Muscle layer of colon (tissue), 2 donors: ENCODE data around the gene PEA15.

Source experiments
- H3K27ac ChIP-seq: one replicate; pipeline ENCODE4 v1.7.0; 2013; ENCODE audit warnings: low read depth, mild to moderate bottlenecking, low read length, moderate library complexity
- H3K27me3 ChIP-seq, 2 donors: one replicate each; pipeline ENCODE4 v1.7.0; 2013; ENCODE audit warnings: low read length in 2 of 2, mild to moderate bottlenecking in 2 of 2; ENCODE audit not compliant: insufficient read depth in 2 of 2, control insufficient read depth in 1 of 2
- H3K36me3 ChIP-seq: one replicate; pipeline ENCODE4 v1.7.0; 2013; ENCODE audit warnings: mild to moderate bottlenecking, low read length; ENCODE audit not compliant: insufficient read depth
- H3K4me1 ChIP-seq: one replicate; pipeline ENCODE4 v1.7.0; 2013; ENCODE audit warnings: mild to moderate bottlenecking, low read length; ENCODE audit not compliant: insufficient read depth
- H3K4me3 ChIP-seq, 2 donors: one replicate each; pipeline ENCODE4 v1.7.0; 2013; ENCODE audit warnings: low read length in 2 of 2, low read depth in 1 of 2, mild to moderate bottlenecking in 1 of 2, moderate library complexity in 1 of 2
- H3K9ac ChIP-seq: one replicate; pipeline ENCODE4 v1.7.0; 2013; ENCODE audit warnings: low read length
- H3K9me3 ChIP-seq: one replicate; pipeline ENCODE4 v1.7.0; 2013; ENCODE audit warnings: mild to moderate bottlenecking, low read length
- donor health status: abdominal sarcoma.
- donor health status: Adenocarcinoma of cecum.

The PEA15 gene

DNA sequence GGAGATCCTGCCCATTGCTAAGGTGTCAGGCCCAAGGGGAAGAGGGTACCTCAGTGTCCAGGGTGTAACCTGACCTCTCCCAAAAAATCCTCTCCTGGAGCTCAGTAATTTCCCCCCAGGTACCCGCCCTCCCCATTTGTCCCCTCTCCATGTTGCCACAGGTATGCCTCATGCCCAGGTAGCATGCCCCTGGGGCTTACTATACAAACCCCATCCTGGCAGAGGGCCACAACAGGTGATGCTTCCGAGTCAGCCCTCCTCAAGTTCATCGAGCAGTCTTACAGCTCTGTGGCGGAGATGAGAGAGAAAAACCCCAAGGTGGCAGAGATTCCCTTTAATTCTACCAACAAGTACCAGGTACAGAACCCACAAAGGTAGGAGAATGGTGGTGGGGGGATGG, 38.1 kb upstream of the PEA15 start:
- H3K36me3 ChIP-seq: no peaks in the 10 kb centered on the region
- no peaks in the 10 kb centered on the region for H3K27me3 ChIP-seq
- no peak overlapping the region for H3K4me3 ChIP-seq
- no peak overlapping the region for H3K27ac ChIP-seq
- no peak overlapping the region for H3K9ac ChIP-seq
- no peaks in the 10 kb centered on the region for H3K4me1 ChIP-seq
- no peaks in the 10 kb centered on the region for H3K9me3 ChIP-seq

DNA sequence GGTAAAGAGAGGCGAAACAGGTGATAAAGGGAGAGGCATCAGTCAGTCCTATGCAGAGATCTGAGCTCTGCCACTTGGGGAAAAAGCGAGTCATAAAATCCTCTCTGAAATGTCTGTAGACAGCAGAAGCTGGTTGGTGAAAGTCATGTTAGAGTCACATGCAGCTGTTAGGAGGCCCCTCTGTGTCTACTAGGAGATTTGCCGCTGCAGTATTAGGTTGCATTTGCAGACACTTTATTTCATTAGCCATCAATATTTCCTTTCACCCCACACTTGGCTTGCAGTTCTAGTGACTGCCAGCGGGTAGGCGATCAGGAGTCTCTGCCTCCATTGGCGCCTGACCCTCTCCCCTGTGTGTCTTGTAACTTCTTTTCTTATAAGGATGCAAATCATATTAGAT, 37.6 kb upstream of the PEA15 start:
- Histone ChIP-seq H3K4me1 (no peaks in the 10 kb centered on the region), H3K4me3 (no peak overlapping the region), H3K27ac (no peak overlapping the region), H3K27me3 (no peaks in the 10 kb centered on the region), H3K36me3 (no peaks in the 10 kb centered on the region), H3K9ac (no peak overlapping the region), H3K9me3 (no peaks in the 10 kb centered on the region)

DNA sequence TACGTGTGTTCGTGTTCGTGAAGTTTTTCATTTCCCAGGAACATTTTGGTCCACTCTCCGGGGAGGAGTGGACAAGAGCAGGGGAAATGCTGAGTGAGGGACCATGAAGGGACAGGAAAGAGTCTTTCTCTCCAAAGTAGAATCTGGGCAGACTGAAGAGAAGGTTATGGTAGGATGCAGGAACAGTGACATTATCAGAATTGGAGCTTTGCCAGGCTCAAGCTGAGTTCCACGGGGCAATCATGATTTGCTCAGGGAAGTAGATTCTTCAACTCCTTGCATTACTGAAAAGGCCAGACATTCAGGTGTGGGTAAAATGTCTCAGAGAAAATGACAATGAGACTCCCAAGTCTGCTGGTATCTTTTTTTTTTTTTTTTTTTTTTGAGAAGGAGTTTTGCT, 37.2 kb upstream of the PEA15 start:
- Histone ChIP-seq H3K9ac (no peak overlapping the region), H3K4me3 (no peak overlapping the region), H3K27me3 (no peaks in the 10 kb centered on the region), H3K27ac (no peak overlapping the region), H3K4me1 (no peaks in the 10 kb centered on the region), H3K36me3 (no peaks in the 10 kb centered on the region), H3K9me3 (no peaks in the 10 kb centered on the region)

DNA sequence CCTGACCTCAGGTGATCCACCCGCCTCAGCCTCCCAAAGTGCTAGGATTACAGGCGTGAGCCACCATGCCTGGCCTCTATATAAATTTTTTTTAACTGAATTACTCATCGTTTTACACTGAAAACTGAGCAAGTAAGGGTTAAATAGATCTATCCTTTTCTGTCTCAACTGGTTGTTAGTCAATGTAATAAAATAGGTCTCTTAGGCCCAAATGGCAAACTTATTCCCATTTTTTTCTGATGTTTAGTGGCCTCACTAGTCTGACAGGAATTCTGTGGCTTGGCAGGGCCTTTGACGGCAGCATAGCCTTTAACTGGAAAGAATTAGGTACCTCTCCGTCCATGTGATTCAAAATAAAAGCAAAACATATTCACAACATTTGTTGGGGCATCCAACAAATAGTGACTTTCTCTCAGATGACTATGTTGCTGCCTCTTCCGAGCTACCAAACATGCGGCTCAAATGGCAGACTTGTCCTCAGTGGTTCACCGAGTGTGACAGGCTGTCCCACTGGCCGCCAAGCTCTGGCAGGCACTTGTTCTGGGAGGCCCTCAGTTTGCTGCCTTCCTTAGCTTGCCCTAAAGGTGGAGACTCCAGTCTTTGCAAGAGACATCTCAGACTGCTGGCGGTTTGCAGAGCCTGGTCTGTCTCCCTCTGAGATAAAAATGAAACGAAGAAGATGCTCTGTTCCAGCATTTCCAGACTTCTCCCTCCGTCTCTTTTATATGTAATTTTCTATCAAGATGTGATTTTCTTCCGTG, 36.4 kb upstream of the PEA15 start:
- no peaks in the 10 kb centered on the region for H3K9me3 ChIP-seq
- H3K36me3 ChIP-seq: no peaks in the 10 kb centered on the region
- no peak overlapping the region for H3K4me3 ChIP-seq
- H3K27me3 ChIP-seq: no peaks in the 10 kb centered on the region
- no peak overlapping the region for H3K9ac ChIP-seq
- H3K27ac ChIP-seq: no peak overlapping the region
- no peaks in the 10 kb centered on the region for H3K4me1 ChIP-seq

DNA sequence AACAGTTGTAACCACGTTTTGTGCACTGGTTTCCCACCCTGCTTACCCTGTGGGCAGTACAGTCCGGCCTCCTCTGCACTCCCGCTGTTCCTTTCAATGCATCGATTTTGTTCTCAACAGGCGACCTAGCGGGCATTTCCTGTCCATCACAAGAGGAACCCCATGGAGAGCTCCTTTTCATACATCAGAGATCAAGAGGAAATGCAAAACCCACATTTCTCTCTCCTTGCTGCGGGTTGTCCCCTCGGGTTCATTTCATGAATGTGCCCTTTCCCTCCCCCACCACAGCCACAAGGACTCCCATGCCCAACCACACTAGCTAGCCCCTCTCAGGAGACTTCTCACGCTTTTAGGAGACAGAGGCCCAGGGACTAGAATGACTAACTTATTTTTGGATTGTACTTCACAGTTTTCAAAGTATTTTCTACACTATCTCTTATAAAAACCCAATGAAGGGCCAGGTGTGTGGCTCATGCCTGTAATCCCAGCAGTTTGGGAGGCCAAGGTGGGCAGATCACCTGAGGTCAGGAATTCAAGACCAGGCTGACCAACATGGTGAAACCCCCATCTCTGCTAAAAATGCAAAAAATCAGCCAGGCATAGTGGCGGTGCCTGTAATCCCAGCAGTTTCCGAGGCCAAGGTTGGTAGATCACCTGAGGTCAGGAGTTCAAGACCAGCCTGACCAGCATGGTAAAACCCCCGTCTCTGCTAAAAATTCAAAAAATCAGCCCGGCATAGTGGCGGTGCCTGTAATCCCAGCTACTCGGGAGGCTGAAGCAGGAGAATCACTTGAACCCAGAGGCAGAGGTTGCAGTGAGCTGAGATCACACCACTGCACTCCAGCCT, 35.4 kb upstream of the PEA15 start:
- H3K4me3 ChIP-seq: no peak overlapping the region
- H3K27me3 ChIP-seq: no peaks in the 10 kb centered on the region
- H3K9ac ChIP-seq: no peak overlapping the region
- H3K9me3 ChIP-seq: no peaks in the 10 kb centered on the region
- no peaks in the 10 kb centered on the region for H3K4me1 ChIP-seq
- no peaks in the 10 kb centered on the region for H3K36me3 ChIP-seq
- no peak overlapping the region for H3K27ac ChIP-seq

DNA sequence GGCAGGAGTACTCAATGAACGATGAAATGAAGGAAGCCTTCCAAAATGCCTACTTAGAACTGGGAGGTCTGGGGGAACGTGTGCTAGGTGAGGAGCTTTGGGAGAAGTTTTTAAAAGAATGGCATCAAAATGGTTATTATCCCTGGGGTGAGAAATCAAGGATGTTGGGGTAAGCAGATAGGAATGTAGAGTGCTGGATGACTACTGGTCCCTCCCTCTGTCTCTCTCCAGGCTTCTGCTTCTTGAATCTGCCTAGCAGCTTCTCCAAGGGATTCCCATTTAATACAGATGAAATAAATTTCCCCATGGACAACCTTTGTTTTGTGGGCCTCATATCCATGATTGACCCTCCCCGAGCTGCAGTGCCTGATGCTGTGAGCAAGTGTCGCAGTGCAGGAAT, 33.8 kb upstream of the PEA15 start:
- no peaks in the 10 kb centered on the region for H3K4me1 ChIP-seq
- no peak overlapping the region for H3K9ac ChIP-seq

DNA sequence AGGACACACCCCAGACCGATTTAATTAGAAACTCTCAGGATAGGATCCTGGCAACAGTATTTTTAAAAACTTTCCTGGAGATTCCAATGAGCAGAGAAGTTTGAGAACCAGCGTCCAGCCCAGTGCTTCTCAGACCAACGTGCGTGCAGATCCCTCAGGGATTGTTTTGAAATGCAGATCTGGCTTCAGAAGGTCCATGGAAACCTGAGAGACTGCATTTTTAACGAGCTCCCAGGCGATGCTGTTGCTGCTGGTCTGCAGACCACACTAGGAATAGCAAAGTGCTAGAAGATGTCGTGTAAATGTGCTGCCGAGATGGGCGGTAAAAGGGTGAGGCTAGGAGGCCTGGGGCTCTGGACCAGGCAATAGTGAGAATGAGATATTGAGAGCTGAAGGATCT, 33.2 kb upstream of the PEA15 start:
- H3K4me1 ChIP-seq: no peaks in the 10 kb centered on the region
- no peak overlapping the region for H3K27ac ChIP-seq
- H3K27me3 ChIP-seq: no peaks in the 10 kb centered on the region
- H3K9me3 ChIP-seq: no peaks in the 10 kb centered on the region
- H3K9ac ChIP-seq: no peak overlapping the region
- H3K4me3 ChIP-seq: no peak overlapping the region
- H3K36me3 ChIP-seq: no peaks in the 10 kb centered on the region

More for the DNA sequence above, 33.8 kb upstream of the PEA15 start:
- no peaks in the 10 kb centered on the region for H3K27me3 ChIP-seq
- no peaks in the 10 kb centered on the region for H3K36me3 ChIP-seq
- H3K4me3 ChIP-seq: no peak overlapping the region
- no peaks in the 10 kb centered on the region for H3K9me3 ChIP-seq
- H3K27ac ChIP-seq: no peak overlapping the region

DNA sequence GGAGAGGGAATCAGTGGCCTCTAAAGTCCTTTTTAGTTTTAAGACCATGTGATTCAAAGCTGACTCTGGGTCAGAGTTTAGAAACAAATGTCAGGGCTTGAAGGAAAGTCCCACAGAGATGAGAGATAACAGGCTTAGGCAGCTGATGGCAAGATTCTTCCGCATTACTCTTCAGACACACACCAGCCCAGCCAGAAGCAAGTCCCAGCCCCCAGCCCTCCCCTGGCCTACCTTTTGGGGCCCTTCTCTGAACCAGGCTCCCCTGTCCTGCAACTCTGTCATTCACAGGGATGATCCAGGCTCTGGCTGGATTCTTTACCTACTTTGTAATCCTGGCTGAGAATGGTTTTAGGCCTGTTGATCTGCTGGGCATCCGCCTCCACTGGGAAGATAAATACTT, 28.0 kb upstream of the PEA15 start:
- no peak overlapping the region for H3K9ac ChIP-seq
- H3K4me3 ChIP-seq: no peak overlapping the region
- H3K27ac ChIP-seq: no peak overlapping the region
- H3K9me3 ChIP-seq: no peaks in the 10 kb centered on the region
- no peaks in the 10 kb centered on the region for H3K4me1 ChIP-seq
- H3K27me3 ChIP-seq: no peaks in the 10 kb centered on the region
- no peaks in the 10 kb centered on the region for H3K36me3 ChIP-seq

DNA sequence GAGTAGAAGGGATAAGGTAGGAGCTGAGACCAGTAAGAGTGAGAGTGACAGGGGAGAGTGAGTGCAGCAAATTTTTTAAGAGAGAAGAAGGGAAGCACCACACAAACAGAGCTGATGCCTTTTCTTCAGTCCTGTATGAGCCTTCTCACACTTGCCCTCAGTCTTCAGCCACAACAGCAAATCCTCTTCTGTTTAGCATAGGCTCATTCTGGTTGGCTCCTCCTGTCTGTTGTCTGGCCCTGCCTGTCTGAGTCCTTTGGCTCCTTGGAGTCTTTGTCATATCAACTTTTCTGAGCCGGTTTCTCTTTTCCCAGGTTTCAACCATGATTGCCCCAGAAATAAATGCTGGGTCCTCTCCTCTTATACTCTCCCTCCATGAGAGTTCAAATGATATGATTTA, 27.5 kb upstream of the PEA15 start:
- Histone ChIP-seq H3K4me1 (no peaks in the 10 kb centered on the region), H3K27ac (no peak overlapping the region), H3K9me3 (no peaks in the 10 kb centered on the region), H3K36me3 (no peaks in the 10 kb centered on the region), H3K27me3 (no peaks in the 10 kb centered on the region), H3K4me3 (no peak overlapping the region), H3K9ac (no peak overlapping the region)

DNA sequence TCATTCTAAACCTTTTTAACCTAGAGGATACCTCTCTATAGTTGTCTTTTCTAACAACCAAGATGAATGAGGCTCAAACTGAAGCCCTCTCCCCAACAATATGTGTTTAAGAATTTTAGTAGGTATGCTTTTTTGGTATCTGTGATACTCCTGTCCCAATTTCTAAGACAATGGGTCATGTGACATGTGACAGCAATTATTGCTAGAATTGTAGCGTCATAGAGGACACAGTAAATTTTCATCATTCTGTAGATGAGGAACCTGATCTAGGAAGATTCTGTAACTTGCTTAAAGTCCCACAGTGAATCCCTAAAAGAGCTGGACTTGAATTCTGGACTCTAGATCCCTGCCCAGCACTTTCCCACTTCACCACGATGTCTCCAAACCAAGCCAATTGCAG, 26.5 kb upstream of the PEA15 start:
- H3K27me3 ChIP-seq: no peaks in the 10 kb centered on the region

DNA sequence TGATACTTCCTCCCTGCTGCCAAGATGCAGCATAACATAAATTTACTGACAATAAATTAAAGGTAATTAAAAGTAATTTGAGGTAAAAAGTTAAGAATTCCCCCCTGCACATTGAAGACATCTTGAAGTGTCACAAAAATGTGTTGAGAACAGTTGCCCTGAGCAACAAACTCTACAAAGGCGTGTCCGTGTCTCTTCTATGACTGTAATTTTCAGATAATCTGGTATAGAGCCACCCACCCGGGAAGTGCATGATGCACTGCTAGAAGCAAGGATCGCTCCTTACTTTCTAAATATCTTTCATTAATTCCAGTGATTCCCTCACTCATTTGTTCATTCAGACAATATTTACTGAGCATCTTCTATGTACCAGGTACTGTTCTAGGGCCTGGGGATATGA, 25.8 kb upstream of the PEA15 start:
- H3K4me3 ChIP-seq: no peak overlapping the region
- H3K9me3 ChIP-seq: no peaks in the 10 kb centered on the region
- H3K9ac ChIP-seq: no peak overlapping the region
- no peaks in the 10 kb centered on the region for H3K36me3 ChIP-seq
- H3K4me1 ChIP-seq: no peaks in the 10 kb centered on the region
- no peak overlapping the region for H3K27ac ChIP-seq
- H3K27me3 ChIP-seq: no peaks in the 10 kb centered on the region

More for the DNA sequence above, 26.5 kb upstream of the PEA15 start:
- H3K9me3 ChIP-seq: no peaks in the 10 kb centered on the region
- H3K4me1 ChIP-seq: no peaks in the 10 kb centered on the region
- no peaks in the 10 kb centered on the region for H3K36me3 ChIP-seq
- no peak overlapping the region for H3K27ac ChIP-seq
- H3K9ac ChIP-seq: no peak overlapping the region
- no peak overlapping the region for H3K4me3 ChIP-seq
